ENCODE data around the gene SOX6. TPM values are rescaled to one million over a fixed set of nuclear protein-coding genes. Genes with fewer than 3 reads are reported as not detected.

Gene SOX6
- total RNA-seq, 4 donors from 2014 or later = 25.3 to 42.3 (median 37.4) TPM

- Histone ChIP-seq H3K9me3 (no peaks in the 10 kb centered on the region), H3K36me3 (no peaks in the 10 kb centered on the region), H3K27ac (no peak overlapping the region), H3K4me1 (peaks cover 0 to 13% of the 10 kb centered on the region in 2 donors), H3K4me3 (no peak overlapping the region), H3K27me3 (no peaks in the 10 kb centered on the region)
- in situ Hi-C loops (cut with MboI; ENCODE audit: low sequenced_read_pairs in 4 of 4) (loop anchor here in 1 of 4 donors (25.0 kb wide), 1 partner anchor 112 kb away; no protein-coding TSS in a partner anchor), intact Hi-C loops (cut with DNase I; ENCODE audit: low total_unique reads) (no loop called here)
- no peak for TF ChIP-seq POLR2A (IDR thresholded peaks at IDR 0.05)
- TF ChIP-seq CTCF (IDR thresholded peaks at IDR 0.05 in 4 of 5, conservative IDR thresholded peaks at IDR 0.05 in 1 of 5) = no peak
- DNase-seq (no peak), ATAC-seq (no peak)
These were observed 356.3 kb downstream of the SOX6 start for GRCh38 chr11:16000065-16000464.

- intact Hi-C loops (cut with DNase I; ENCODE audit: low total_unique reads) = no loop called here
- Histone ChIP-seq H3K36me3 (no peaks in the 10 kb centered on the region), H3K4me3 (no peak overlapping the region), H3K4me1 (peaks cover 23 to 25% of the 10 kb centered on the region in 2 donors), H3K27ac (no peak overlapping the region), H3K9me3 (no peaks in the 10 kb centered on the region), H3K27me3 (no peaks in the 10 kb centered on the region)
- TF ChIP-seq CTCF (IDR thresholded peaks at IDR 0.05 in 4 of 5, conservative IDR thresholded peaks at IDR 0.05 in 1 of 5) (no peak), POLR2A (IDR thresholded peaks at IDR 0.05) (no peak)
- DNase-seq (no peak), ATAC-seq (no peak)
- in situ Hi-C loops (cut with MboI; ENCODE audit: low sequenced_read_pairs in 4 of 4) = loop anchor here in 1 of 4 donors (25.0 kb wide), 1 partner anchor 619 kb away; no protein-coding TSS in a partner anchor
These were observed 363.0 kb downstream of the SOX6 start for GRCh38 chr11:15993345-15993744.

GRCh38 chr11:15991215-15991614 lies 365.1 kb downstream of the SOX6 start:
- no peak overlapping the region for H3K4me3 ChIP-seq
- no peaks in the 10 kb centered on the region for H3K27me3 ChIP-seq
- TF ChIP-seq POLR2A (IDR thresholded peaks at IDR 0.05) = no peak
- TF ChIP-seq CTCF (IDR thresholded peaks at IDR 0.05 in 4 of 5, conservative IDR thresholded peaks at IDR 0.05 in 1 of 5) = no peak
- intact Hi-C loops (cut with DNase I; ENCODE audit: low total_unique reads) = no loop called here
- H3K27ac ChIP-seq = no peak overlapping the region
- ATAC-seq = no peak
- H3K9me3 ChIP-seq = no peaks in the 10 kb centered on the region
- H3K36me3 ChIP-seq = no peaks in the 10 kb centered on the region
- in situ Hi-C loops (cut with MboI; ENCODE audit: low sequenced_read_pairs in 4 of 4) = loop anchor here in 1 of 4 donors (25.0 kb wide), 1 partner anchor 621 kb away; no protein-coding TSS in a partner anchor
- H3K4me1 ChIP-seq = peaks cover 28 to 29% of the 10 kb centered on the region in 2 donors
- no peak for DNase-seq

- TF ChIP-seq POLR2A (IDR thresholded peaks at IDR 0.05) (no peak), CTCF (IDR thresholded peaks at IDR 0.05 in 4 of 5, conservative IDR thresholded peaks at IDR 0.05 in 1 of 5) (no peak)
- DNase-seq = no peak
- in situ Hi-C loops (cut with MboI; ENCODE audit: low sequenced_read_pairs in 4 of 4) (loop anchor here in 1 of 4 donors (25.0 kb wide), 1 partner anchor 623 kb away; no protein-coding TSS in a partner anchor), intact Hi-C loops (cut with DNase I; ENCODE audit: low total_unique reads) (no loop called here)
- Histone ChIP-seq H3K4me3 (no peak overlapping the region), H3K36me3 (no peaks in the 10 kb centered on the region), H3K27ac (no peak overlapping the region), H3K4me1 (peaks cover 28 to 29% of the 10 kb centered on the region in 2 donors), H3K27me3 (no peaks in the 10 kb centered on the region), H3K9me3 (no peaks in the 10 kb centered on the region)
- ATAC-seq = no peak
These were observed 366.7 kb downstream of the SOX6 start for GRCh38 chr11:15989685-15990084.
